ENCODE results near the gene DNAH8.

- TF ChIP-seq CTCF (IDR thresholded peaks at IDR 0.05): no peak
- no peak for TF ChIP-seq POLR2A (IDR thresholded peaks at IDR 0.05)
Measured at GRCh38 chr6:38728203-38728602, 13.1 kb downstream of the DNAH8 start.
